Transverse colon (tissue), 4 donors: ENCODE data around the gene WEE1.

Experiments
- CTCF ChIP-seq, 5 experiments: fragments of 200-600 bp in 3 of 5; fragments of 450-650 bp in 2 of 5; sonication (generic) in 3 of 5; IDR thresholded peaks; 1 replicate in 2 of 5; 2 replicates in 3 of 5; pipeline ENCODE4 v1.5.1; 2016 to 2017; ENCODE audit warnings: antibody characterized with exemption in 5 of 5, inconsistent platforms in 3 of 5, mild to moderate bottlenecking in 2 of 5, moderate library complexity in 1 of 5
- POLR2AphosphoS5 ChIP-seq, 3 donors: sonication (generic); formaldehyde crosslinking; IDR thresholded peaks; one replicate each; pipeline ENCODE4 v1.6.1; 2016; ENCODE audit warnings: antibody characterized with exemption in 3 of 3

- TF ChIP-seq CTCF (IDR thresholded peaks at IDR 0.05) (no peak), POLR2AphosphoS5 (IDR thresholded peaks at IDR 0.05) (no peak)
These were observed 6.1 kb upstream of the WEE1 start for GRCh38 chr11:9567401-9567800.
